Testis (tissue), 3 donors: ENCODE results near the gene FABP3. TPM values are rescaled to one million over a fixed set of nuclear protein-coding genes. Genes with fewer than 3 reads are reported as not detected.

Experiments
- DNase-seq: peaks from one replicate; pipeline ENCODE4 v3.0.0-alpha.2; 2019
- H3K27ac ChIP-seq, 2 donors: fragments of 200-600 bp; sonication (generic); one replicate each; pipeline ENCODE4 v1.5.1; 2019
- H3K27me3 ChIP-seq: fragments of 200-600 bp; sonication (generic); one replicate; pipeline ENCODE4 v1.5.1; 2019
- H3K36me3 ChIP-seq: fragments of 200-600 bp; sonication (generic); one replicate; pipeline ENCODE4 v1.5.1; 2017; ENCODE audit warnings: low read depth; ENCODE audit errors: missing control alignments
- H3K4me1 ChIP-seq: fragments of 200-600 bp; sonication (generic); one replicate; pipeline ENCODE4 v1.5.1; 2019
- H3K4me3 ChIP-seq, 2 donors: fragments of 200-600 bp; sonication (generic); one replicate each; pipeline ENCODE4 v1.5.1; 2017 to 2019
- H3K9me3 ChIP-seq: fragments of 200-600 bp; sonication (generic); one replicate; pipeline ENCODE4 v1.5.1; 2017
- POLR2A ChIP-seq: fragments of 450-650 bp; IDR thresholded peaks from one replicate; pipeline ENCODE4 v1.6.1; 2017; ENCODE audit warnings: antibody characterized with exemption, mild to moderate bottlenecking, moderate library complexity
- WGBS, 2 donors: methylation state at CpG; one replicate each; pipeline ENCODE4 v1.1.5; 2018; 5-methylcytosine and 5-hydroxymethylcytosine counted together
- intact Hi-C: fragments of 100-400 bp; cut with DNase I; formaldehyde crosslinking; loops from one replicate; pipeline ENCODE4 v1.15.1; 2023; ENCODE audit warnings: low total_unique reads
- polyA plus RNA-seq: library from polyadenylated mRNA; stranded (reverse); fragments of 350-450 nt; fragmentation: Illumina TruSeq; extraction: RNeasy Lipid Tissue Mini Kit (QIAGEN cat#74804); gene quantifications from one replicate; pipeline ENCODE4 v1.2.3, GENCODE V29; 2014; ENCODE audit warnings: low read depth, low replicate concordance; ENCODE audit not compliant: insufficient read depth
- total RNA-seq, 2 donors: library from RNA; depleted of rRNA; stranded (reverse); fragments of >200 nt; gene quantifications; one replicate each; pipeline ENCODE4 v1.2.3, GENCODE V29; 2016
- TF ChIP-seq, protein P1 (sequence below), 3 experiments: fragments of 450-650 bp in 2 of 3; fragments of 200-600 bp in 1 of 3; sonication (generic) in 1 of 3; IDR thresholded peaks; one replicate each; pipeline ENCODE4 v1.5.1; 2016 to 2019; ENCODE audit warnings: antibody characterized with exemption in 3 of 3, mild to moderate bottlenecking in 2 of 3, moderate library complexity in 1 of 3

The FABP3 gene
- total and polyA plus RNA-seq, 3 donors from 2014 or later: 28.3 to 67.5 (median 34.3) TPM

DNA sequence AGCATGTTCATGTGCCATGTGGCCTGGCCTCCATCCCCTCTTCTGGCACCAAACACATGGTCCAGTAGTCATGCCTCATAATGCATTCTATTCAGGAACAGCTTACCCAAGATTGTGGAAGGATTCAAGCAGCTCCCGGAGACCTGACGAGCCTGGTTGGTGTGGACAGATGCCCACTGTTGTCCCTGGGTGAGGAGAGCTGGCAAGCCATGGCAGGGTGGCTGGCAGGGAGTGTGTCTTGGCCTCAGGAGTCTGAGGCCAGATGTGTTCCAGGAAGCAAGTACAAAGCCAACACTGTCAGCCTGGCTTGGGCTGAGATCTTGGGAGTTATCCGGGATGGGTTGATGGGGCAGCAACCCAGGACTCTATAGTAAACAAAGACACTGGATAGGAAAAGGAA, 7.3 kb upstream of the FABP3 start:
- TF ChIP-seq POLR2A: no peak
- TF ChIP-seq, protein P1, sequence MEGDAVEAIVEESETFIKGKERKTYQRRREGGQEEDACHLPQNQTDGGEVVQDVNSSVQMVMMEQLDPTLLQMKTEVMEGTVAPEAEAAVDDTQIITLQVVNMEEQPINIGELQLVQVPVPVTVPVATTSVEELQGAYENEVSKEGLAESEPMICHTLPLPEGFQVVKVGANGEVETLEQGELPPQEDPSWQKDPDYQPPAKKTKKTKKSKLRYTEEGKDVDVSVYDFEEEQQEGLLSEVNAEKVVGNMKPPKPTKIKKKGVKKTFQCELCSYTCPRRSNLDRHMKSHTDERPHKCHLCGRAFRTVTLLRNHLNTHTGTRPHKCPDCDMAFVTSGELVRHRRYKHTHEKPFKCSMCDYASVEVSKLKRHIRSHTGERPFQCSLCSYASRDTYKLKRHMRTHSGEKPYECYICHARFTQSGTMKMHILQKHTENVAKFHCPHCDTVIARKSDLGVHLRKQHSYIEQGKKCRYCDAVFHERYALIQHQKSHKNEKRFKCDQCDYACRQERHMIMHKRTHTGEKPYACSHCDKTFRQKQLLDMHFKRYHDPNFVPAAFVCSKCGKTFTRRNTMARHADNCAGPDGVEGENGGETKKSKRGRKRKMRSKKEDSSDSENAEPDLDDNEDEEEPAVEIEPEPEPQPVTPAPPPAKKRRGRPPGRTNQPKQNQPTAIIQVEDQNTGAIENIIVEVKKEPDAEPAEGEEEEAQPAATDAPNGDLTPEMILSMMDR (IDR thresholded peaks at IDR 0.05): no peak
- intact Hi-C loops: no loop called here
- Histone ChIP-seq H3K4me3 (no peak overlapping the region), H3K27me3 (no peaks in the 10 kb centered on the region), H3K36me3 (no peaks in the 10 kb centered on the region), H3K27ac (no peak overlapping the region), H3K9me3 (no peaks in the 10 kb centered on the region), H3K4me1 (peaks cover 4% of the 10 kb centered on the region)
- DNase-seq: no peak
- WGBS, 2 donors: 75 to 79% methylated on average over 2 to 3 of the region's 3 CpGs

DNA sequence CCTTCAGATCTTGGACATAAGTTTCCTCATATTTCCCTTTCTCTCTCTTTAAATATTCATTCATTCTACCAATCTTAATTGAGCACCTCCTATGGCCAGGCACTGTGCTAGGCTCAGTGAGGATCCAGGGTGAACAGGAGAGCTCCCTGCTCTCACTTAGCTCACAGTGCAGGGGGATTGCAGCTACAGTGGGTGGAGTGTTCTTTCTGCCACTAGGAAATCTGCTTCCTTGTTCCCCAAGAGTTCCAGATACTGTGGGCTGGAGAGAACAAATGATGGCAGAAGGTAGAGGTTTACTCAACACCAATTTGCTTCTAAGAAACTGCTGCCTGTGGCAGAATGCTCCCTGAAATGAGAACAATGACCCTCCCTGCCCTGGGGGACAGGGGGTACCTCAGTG, 5.1 kb upstream of the FABP3 start:
- peaks cover 24% of the 10 kb centered on the region for H3K4me1 ChIP-seq
- no peak for DNase-seq
- no peak overlapping the region for H3K4me3 ChIP-seq
- no peaks in the 10 kb centered on the region for H3K27me3 ChIP-seq
- no peaks in the 10 kb centered on the region for H3K36me3 ChIP-seq
- no peaks in the 10 kb centered on the region for H3K9me3 ChIP-seq
- TF ChIP-seq POLR2A: no peak
- TF ChIP-seq, protein P1 (IDR thresholded peaks at IDR 0.05): no peak
- no peak overlapping the region for H3K27ac ChIP-seq
- intact Hi-C loops: no loop called here

DNA sequence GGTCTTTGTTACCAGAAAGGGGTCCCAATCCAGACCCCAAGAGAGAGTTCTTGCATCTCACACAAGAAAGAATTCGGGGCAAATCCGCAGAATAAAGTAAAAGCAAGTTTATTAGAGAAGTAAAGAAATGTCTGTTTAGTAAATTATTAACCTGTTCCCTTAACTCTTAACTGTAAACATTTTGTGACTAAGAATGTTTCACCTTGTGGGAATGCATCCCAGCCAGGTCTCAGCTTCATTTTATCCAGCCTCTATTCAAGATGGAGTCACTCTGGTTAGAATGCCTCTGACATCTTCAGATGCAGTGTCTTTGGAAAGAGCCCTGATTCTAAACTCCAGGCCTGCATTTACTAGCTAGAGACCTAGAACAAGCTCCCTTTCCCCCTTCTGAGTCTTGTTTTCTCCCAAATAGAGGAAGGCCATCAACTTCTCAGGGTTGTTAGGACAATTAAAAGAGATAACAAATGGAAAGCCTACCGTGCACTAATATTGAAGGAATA, 4.5 kb upstream of the FABP3 start:
- WGBS, 2 donors: 81 to 89% methylated on average over 3 of the region's 3 CpGs
- H3K9me3 ChIP-seq: no peaks in the 10 kb centered on the region
- H3K27me3 ChIP-seq: no peaks in the 10 kb centered on the region
- H3K27ac ChIP-seq: no peak overlapping the region
- no peak overlapping the region for H3K4me3 ChIP-seq
- no peak for DNase-seq
- intact Hi-C loops: no loop called here
- TF ChIP-seq, protein P1 (IDR thresholded peaks at IDR 0.05): no peak
- TF ChIP-seq POLR2A: no peak
- no peaks in the 10 kb centered on the region for H3K36me3 ChIP-seq
- H3K4me1 ChIP-seq: peaks cover 30% of the 10 kb centered on the region

DNA sequence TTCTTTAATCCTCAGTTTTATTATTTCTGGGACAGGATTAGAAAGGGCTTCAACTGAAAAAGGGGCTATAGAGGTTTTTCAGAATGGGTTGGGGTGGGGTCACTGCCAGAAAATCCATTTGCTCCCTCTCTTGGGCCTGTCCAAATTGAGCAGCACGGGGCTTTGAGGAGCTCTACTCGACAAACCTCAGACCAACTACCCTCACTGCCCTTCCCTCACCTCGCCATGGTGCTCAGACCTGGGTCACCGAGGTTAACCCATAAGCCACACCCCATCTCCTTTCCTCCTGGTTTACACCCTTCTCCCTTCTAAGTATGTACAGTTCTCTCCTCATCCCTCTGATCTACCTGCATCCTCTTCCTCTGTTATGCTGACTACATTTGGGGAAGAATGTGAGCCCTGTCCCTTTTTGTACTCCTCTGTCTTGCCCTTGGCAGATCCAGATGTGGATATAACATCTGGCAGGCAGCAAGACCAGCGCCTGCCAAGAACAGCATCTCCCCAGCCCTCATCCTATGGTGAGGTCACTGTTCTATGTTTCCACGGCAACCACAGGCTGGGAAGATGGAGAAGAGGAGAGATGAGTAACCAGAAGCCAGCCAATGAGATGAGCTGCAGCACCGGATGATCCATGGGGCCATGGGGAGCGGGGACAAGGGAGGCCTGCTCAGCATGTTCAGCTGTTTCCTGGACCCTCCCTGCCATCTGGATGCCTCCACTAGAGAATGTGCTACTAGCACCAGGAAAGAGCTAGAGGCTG, 3.7 kb upstream of the FABP3 start:
- no peak for DNase-seq
- Histone ChIP-seq H3K4me1 (peaks cover 38% of the 10 kb centered on the region), H3K9me3 (no peaks in the 10 kb centered on the region), H3K27ac (no peak overlapping the region), H3K27me3 (no peaks in the 10 kb centered on the region), H3K36me3 (no peaks in the 10 kb centered on the region), H3K4me3 (no peak overlapping the region)
- TF ChIP-seq POLR2A: no peak
- TF ChIP-seq, protein P1 (IDR thresholded peaks at IDR 0.05): no peak
- 89% methylated on average over 8 of the region's 8 CpGs for WGBS, 2 donors
- intact Hi-C loops: no loop called here
